Right ventricle myocardium inferior (tissue), 1 donor: ENCODE results near the gene CTU2. TPM values are rescaled to one million over a fixed set of nuclear protein-coding genes. Genes with fewer than 3 reads are reported as not detected.

Experiments used
- ATAC-seq: fragments of 200-7000 bp; cut with Tn5 transposase; one replicate; pipeline ENCODE4 v1.9.1; 2020; ENCODE audit warnings: mild to moderate bottlenecking, moderate library complexity
- DNase-seq: peaks from one replicate; pipeline ENCODE4 v3.0.0; 2021; ENCODE audit errors: missing footprints
- intact Hi-C: fragments of 100-400 bp; cut with DNase I; formaldehyde crosslinking; loops from one replicate; pipeline ENCODE4 v1.11.0; 2022
- total RNA-seq: library from RNA; stranded (reverse); fragmentation: NEBNext Ultra II Directional; extraction: Animal tissue kit (Norgen Biotek cat#: 25700); gene quantifications from one replicate; pipeline ENCODE4 v1.2.1, GENCODE V29; 2021
- donor health status: DM: no; HTN: yes; CAD: no; lungs with severe emphysema.

Gene CTU2
- total RNA-seq, 1 donor from 2014 or later = 13.1 TPM

DNA sequence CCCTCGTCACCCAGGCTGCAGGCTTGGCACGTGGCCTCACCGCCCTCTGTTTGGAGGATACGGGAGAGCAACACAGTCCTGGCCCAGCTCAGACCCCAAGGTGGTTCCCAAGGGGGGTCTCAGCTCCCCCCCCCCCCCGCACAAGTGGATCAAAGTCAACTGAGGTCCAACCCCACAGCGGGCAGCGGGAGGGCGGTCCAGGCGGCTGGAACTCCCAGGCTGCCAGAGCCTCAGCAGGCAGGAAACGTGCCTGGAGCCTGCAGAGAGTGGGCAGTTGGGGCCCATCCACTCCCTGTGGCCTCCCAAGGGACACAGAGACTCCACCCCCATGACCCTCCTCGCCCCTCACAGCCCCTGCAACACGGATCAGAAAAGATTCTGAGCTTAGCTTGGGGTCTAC lies 42.1 kb downstream of the CTU2 start:
- ATAC-seq = no peak
- no peak for DNase-seq
- intact Hi-C loops = no loop called here

DNA sequence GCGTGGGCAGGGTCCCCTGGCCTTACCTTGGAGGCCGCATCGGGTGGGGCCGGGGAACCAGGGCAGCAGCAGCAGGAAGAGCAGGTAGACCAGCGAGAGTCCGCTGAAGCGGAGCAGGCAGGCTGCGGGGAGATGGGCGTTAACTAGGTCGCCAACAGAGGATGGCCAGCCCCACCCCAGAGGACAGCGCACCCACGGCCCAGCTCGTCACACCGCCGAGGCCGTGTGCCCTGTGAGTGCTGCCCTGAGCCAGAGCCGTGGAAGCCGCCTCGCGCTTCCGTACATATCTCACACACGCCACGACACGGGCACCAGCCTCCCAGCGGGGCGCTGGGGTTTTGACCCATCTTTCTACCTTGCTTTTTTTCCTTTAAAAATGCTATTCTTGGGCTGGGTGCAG lies 43.1 kb downstream of the CTU2 start:
- no peak for ATAC-seq
- DNase-seq = no peak
- intact Hi-C loops = no loop called here

DNA sequence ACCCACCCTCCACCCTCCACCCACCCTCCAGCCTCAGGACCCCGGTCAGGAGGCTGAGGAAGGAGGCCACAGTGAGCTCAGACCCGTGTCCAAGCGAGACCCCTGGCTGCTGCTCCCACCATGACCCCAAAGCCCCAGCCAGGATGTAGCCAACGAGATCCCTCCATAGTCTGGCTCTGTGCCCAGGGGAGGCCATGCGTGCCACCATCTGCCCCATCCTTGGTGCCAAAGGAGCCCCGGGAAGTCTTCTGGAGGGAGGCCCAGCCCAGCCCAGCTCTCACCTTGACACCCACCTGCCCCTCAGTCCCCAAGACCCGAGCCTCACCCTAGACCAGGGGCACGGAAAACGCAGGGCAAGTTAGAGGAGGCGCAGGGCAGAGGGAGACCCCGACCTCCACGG lies 44.6 kb downstream of the CTU2 start:
- no peak for ATAC-seq
- intact Hi-C loops = no loop called here
- no peak for DNase-seq

DNA sequence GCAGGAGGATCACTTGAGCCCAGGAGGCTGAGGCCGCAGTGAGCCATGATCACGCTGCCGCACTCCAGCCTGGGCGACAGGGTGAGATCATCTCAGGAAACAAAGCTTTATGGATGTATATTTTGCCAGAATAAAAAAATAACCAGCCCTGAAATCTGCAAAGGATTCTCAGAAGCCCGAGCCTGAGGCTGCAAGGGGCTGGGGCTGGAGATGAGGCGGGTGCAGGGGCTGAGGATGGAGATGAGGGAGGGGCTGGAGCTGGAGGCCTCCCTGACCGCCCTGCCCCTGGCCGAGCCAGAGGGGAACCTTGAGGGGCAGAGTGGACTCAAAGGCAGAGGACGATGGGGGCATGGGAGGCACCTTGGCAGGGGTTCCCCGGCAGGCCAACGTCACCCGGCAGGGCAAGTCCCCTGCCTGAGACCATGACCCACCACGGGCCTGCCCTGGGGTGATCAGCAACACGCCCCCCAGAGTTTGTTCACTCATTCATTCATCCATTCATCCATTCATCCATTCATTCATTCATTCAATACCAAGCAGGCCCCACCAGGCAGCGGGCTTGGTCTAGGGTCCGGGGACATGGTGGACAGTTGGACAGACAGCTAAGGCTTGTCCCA lies 46.2 kb downstream of the CTU2 start:
- no peak for DNase-seq
- no peak for ATAC-seq
- intact Hi-C loops = no loop called here

DNA sequence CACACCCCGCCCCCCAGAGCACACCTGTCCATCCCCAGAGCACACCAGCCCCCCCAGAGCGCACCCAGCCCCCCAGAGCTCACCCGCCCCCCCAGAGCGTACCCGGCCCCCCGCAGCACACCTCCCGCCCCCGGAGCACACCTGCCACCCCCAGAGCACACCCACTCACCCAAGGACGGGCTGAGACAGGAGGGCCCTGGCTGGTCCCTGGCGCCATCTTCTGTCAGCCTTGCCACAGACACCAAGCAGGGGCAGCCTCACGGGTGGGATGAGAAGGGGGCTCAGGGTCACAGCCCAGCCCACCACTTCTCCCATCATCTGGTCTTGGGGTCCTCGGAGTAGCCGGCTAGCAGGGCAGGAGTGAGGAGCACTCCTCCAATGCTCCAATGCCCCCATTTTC lies 46.9 kb downstream of the CTU2 start:
- DNase-seq = no peak
- intact Hi-C loops = no loop called here
- ATAC-seq = no peak

DNA sequence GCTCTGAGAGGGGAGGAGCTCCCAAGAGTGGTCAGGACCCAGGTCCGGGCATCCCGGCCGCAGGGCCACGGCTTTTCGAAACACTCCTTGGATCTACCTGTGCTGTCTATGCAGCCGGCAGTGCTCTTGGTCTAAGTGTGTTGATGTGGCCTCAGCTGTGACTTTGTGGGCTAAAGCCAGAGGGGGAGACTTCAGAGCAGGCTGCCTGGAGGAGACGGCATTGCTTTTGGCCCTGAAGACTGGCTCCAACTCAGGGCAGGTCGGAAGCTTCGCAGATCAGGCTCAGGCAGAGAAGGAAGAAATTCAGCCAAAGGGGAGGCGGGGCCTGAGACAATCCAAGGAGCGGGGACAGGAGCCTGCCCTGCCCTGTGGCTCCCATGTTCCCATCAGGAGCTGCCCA lies 47.3 kb downstream of the CTU2 start:
- intact Hi-C loops = no loop called here
- ATAC-seq = no peak
- DNase-seq = no peak

DNA sequence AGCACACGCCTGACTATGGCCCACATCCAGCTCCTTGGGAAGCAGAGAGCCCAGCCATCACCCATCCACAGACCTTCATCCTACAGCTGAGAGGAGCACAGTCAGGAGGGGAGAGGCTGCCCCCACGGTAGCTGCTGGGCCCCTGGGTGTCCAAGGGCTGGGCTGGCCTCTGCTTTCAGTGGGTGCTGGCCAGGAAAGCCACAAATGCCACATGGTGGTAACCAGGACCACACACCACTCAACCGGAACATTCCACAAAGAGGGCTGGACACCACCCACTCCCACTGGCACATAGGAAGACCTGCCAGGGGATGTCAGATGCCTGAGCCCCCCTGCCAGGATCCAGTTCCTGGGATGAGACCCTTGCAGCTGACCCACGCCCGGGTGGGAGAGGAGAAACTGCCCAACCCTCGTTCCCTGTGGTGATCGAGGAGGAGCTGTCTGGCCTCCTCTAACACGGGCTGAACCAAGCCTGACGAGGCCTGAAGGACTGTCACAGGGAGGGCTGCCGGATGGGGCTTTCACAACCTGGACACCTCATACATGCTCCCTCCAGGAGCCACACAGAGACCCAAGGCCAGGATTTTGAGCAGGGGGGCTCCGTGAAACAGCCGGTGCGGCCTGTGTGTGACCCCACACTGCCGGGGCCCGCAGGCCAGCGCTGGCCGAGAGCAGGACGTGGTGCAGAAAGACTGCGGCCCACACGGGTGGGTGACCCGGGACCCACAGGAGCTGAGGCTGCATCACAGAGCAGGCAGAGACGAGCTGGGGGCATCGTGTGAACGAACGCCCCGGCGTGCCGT lies 48.0 kb downstream of the CTU2 start:
- intact Hi-C loops = no loop called here
- no peak for ATAC-seq

DNA sequence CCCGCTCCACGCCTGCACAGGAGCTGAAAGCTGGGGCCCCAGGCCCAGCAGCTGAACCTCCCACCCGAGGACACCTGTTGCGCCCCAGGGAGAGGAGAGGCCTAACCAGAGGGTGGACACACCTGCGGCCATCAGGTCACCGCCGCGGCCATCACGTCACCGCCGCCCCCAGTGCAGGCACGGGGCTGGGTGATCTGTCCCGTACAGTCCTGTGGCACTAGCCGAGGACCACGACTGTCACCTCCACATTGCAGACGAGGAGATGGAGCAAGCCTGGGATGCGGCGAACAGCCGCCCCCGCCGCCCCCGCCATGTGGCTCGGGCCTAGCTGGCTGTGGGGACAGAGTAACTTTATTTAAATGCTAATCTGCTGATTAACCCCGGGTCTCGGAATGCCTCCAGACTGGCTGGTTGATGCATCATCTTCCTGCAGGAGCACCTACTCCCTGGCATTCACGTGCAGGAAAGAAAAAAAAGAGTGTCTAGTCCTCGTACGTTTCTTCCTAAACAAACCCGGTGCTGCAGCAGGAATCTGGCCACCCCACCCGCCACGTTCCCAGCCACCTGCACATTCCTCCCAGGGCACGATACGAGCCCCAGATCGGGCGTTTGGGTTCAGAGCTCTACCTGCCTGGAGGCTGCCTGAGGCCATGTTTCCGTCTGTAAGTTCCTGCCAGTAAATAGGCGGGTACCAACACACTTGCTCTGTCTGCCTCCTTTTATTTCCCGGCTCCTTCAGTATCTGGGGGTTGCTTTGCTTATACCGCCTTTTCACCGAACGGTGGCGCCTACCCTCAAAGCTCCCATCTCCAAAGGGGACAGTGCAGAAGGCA lies 48.8 kb downstream of the CTU2 start:
- intact Hi-C loops = no loop called here
- no peak for ATAC-seq

More for the DNA sequence above, 48.0 kb downstream of the CTU2 start:
- DNase-seq = no peak

DNA sequence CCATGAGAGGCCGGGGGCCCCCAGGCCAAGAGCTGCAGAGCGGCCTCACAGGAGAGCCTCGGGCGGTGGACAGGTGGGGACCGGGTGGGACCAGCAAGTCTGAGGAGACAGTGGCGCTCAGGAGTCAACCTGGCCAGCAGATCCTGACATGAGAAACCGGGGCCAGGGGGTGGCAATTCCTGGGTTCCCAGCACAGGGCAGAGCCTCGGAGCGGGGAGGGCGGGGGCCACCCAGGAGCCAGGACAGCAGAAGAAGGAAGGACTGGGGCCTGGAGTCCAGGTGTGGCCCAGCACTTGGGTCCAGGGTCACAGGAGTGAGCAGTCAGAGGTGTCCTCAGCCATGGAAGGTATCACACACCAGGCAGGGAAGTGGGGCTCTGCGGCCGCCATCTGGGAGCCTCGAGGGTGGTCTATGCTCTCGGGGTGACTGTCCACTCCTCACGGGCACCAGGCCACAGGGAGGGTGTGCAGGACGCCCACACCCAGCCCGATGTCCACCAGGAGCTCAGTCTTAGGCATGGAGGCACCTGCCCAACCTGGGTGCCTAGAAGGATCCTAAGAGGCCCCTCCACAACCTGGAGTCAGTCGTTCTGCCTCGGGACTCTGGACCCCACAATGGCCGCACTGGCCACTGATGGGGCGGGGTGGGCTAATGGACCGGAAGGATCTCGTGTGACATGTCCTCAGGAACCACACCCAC lies 49.6 kb downstream of the CTU2 start:
- DNase-seq (no peak), ATAC-seq (no peak)
- intact Hi-C loops = no loop called here

More for the DNA sequence above, 48.8 kb downstream of the CTU2 start:
- DNase-seq = no peak

DNA sequence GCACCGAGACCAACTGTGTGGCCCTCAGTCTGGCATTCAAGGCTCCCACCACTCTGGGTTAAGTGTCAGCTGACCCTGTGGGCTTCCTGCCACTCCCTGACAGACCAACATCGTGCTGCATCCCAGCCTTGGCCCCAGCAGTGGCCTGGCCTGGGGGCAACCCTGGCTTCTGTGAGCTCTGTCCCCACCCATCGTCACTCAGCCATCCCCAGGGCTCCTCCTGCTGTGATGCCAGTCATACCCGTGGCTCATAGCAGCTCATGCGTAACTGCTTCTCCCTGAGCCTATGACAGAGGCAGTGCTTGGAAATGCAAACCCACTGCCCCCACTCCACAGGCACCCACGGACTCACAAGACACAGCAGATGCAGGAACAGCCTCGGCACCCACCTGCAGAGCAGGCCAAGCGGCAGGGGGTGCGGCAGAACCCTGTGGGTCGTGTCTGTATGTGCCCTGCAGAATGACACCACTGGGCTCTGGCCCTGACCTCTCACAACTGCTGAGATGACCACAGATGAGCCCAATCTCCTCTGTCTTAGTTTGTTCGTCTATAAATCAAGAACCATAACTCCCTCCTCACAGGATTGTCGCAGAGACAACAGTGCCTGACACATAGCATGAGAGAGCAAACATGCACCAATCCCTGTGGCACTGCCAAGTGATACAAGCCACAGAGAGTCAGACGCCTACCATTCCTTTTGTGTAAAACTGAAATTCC lies 52.1 kb downstream of the CTU2 start:
- ATAC-seq (no peak), DNase-seq (no peak)
- intact Hi-C loops = no loop called here

DNA sequence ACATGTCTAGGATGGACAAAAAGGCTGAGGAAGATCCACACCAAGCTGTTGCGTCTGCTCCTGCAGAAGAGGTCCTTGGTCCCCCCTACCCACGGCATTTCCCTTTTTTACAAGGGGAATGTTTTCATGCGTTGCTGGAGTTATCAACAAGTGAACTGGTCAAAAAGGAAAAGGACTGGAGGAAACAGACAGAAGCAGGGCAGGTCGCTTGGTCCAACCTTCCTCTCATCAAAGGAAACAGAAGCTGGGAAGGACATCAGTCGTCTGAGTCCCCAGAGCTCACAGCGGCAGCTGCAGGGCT lies 52.6 kb downstream of the CTU2 start:
- intact Hi-C loops = no loop called here
- ATAC-seq (no peak), DNase-seq (no peak)

DNA sequence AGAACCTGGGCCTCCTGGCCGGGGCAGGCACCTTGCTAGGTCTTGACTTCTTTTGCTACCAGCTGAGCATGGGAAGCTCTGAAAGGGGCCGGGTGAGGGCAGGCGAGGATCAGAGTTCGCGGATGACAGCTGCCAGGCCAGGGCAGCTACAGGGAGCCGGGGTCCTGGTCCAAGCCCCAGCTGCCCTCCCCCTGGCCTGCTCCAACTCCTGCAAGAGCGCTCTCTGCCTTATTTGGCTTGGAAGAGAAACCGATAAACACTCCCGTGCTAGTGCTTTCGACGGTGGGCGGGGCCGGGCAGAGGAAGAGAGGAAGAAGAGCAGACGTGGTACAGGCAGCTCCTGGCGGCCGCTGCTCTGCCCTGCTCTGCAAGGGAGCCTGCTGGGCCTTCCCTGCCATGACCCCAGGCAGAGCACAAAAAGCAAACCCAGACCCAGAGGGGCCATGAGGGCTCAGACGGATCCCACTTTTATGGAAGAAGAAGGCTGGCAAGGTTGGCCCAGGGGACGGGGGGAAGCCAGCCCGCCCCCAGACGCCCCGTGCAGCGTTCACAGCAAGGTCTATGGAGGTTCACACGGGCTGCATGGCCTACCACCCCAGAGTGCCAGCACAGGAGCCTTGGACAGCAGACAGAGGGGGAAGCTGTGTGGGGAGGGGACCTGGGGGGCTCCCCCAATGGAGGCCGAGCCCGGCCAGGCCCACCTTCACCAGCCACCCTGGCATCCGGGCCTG lies 53.1 kb downstream of the CTU2 start:
- no peak for DNase-seq
- intact Hi-C loops = no loop called here
- no peak for ATAC-seq

DNA sequence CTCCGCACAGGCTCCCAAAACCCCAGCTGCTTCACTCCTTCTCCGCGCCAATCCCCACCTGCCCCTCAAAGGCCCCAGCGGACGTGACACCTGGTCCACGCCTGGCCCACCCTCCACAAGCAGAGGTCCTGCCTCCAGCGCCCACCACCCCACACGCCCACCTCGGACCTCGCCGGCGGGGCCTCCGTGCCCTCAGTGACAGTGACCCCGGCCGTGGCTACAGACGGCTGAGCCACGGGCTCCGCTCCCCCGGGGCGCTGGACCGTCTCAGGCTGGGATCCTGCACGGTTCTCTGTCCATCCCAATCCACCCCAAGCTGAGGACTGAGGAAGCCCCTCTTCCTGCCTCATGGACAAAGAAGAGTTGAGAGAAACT lies 53.7 kb downstream of the CTU2 start:
- no peak for ATAC-seq
- no peak for DNase-seq
- intact Hi-C loops = no loop called here

DNA sequence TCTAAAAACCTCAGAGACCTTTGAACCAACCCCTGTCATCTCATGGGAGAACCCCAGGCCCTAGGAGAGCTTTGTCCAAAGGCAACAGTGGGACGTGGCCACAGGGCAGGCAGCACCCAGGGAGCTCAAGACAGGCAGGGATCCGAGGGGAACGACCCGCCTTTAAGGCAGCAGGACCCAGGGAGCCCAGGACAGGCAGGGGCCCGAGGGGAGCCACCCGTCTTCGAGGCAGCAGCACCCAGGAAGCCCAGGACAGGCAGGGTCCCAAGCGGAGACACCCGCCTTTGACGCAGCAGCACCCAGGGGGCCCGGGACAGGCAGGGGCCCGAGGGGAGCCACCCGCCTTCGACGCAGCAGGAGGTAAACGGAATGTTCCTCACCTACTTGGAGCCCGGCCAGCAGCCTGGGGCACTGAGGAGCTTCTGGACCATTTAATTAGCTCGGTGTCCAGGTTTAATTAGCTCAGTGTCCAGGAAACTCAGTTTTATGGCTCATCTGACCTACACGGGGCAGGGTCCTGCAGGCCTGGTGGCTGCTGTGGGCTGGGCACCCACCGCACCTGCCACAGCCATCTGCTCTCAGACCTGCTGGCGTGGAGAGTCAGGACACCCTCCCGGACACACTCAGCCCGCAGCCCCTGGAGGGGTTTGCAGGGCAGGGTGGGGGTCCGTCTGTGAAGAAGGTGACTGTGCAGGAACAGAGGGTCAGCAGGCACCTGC lies 54.3 kb downstream of the CTU2 start:
- no peak for ATAC-seq
- DNase-seq = no peak
- intact Hi-C loops = no loop called here

DNA sequence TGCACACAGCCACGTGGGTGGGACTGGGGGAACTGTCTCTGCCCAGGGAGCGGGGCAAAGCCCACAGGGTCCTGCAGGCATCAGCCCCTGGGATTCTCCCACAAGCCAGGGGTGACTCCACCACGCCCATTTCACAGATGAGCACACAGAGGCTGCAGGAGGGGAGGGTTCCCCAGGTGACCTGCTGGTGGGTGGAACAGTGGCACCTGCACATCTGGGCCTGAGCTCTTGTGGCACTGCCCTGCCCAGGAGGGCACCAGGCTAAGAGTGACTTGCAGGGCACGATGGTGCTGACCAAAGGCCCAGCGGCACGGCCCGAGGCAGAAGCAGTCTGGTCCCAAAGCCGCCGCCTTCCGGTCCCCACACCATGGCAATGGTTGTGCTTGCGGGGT lies 54.8 kb downstream of the CTU2 start:
- DNase-seq = no peak
- intact Hi-C loops = no loop called here
- ATAC-seq = no peak

DNA sequence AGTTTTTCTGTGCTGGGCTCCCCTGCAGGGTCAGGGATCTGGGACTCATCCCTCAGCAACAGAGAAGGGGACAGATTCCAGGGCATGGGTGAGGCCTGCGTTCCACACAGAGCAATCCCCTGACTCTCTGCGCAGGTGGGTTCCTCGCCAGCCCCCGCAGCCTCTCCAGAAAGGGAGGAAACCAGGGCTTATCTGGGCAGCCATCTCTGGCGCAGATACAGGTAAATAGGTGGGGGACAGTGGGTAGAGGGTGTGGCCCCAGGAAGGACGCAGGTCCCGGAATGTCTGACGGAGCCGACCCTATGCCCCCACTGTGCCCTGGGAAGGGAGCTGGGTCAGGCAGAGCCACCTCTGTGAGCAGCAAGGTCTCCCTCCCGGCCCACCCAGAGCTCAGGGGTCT lies 55.5 kb downstream of the CTU2 start:
- intact Hi-C loops = no loop called here
- DNase-seq (no peak), ATAC-seq (no peak)

DNA sequence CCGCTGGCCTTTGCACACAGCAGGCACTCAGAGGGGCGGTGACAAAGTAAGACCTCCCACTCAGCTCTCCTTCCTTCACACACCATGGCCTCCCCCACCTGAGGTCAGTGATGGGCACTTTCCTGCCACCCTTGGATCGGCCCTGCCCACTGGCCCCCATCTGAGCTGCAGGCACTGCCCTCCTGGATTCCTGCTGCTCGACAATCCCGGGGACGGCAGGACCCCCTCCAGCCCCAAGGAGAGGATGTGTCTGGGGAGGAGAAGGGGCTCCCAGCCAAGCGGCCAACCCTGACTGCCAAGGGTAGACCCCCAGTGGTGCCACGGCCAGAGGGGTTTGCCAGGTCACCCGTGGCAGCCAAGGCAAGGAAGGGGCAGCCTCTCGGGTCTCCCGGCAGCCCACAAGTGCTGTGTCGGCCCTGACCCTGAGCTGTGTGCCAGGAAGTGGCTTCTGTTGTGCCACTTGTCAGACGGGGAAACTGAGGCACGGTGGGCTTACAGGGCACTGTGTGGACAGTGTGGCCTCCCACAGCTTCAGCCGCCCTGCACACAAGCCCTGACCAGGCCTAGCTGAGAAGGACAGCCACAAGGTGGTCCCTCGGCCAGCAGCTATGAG lies 56.1 kb downstream of the CTU2 start:
- DNase-seq (no peak), ATAC-seq (no peak)
- intact Hi-C loops = no loop called here
